Activated T-cell treated with anti-CD3 and anti-CD28 coated beads, Interleukin-2, amount 50 U/mL, for 4 hours (primary cell): ENCODE results near the gene SNED1. TPM values are rescaled to one million over a fixed set of nuclear protein-coding genes. Genes with fewer than 3 reads are reported as not detected.

Experiments
- ATAC-seq, 2 donors: fragments of 200-7000 bp; cut with Tn5 transposase; one replicate each; pipeline ENCODE4 v1.10.0; 2021
- DNase-seq: peaks from one replicate; pipeline ENCODE4 v3.0.0-alpha.2; 2020
- H3K27me3 Mint-ChIP-seq: one replicate; pipeline ENCODE4 v1.8.0; 2021; ENCODE audit warnings: low read depth, mixed read lengths
- H3K36me3 Mint-ChIP-seq: one replicate; pipeline ENCODE4 v1.8.0; 2022; ENCODE audit warnings: mixed read lengths; ENCODE audit not compliant: insufficient read depth
- H3K4me1 Mint-ChIP-seq: one replicate; pipeline ENCODE4 v1.8.0; 2021; ENCODE audit warnings: low read depth, mixed read lengths
- H3K4me3 Mint-ChIP-seq: one replicate; pipeline ENCODE4 v1.8.0; 2021; ENCODE audit warnings: mild to moderate bottlenecking, moderate library complexity, mixed read lengths
- H3K9me3 Mint-ChIP-seq: one replicate; pipeline ENCODE4 v1.8.0; 2021; ENCODE audit warnings: mixed read lengths
- total RNA-seq, 3 donors: library from RNA; stranded (reverse); gene quantifications; one replicate each; pipeline ENCODE4 v1.2.1, GENCODE V29; 2021

Gene SNED1
- total RNA-seq, 3 donors from 2014 or later = 0.53 to 2.1 (median 1.3) TPM

- no peaks in the 10 kb centered on the region for H3K4me1 Mint-ChIP-seq
- peaks cover 5% of the 10 kb centered on the region for H3K27me3 Mint-ChIP-seq
- ATAC-seq = no peak
- no peak overlapping the region for H3K4me3 Mint-ChIP-seq
- no peaks in the 10 kb centered on the region for H3K9me3 Mint-ChIP-seq
- H3K36me3 Mint-ChIP-seq = no peaks in the 10 kb centered on the region
- no peak for DNase-seq
Measured at GRCh38 chr2:240990726-240991377, 7.6 kb upstream of the SNED1 start.

GRCh38 chr2:240991378-240992263, 6.8 kb upstream of the SNED1 start:
- Mint-ChIP-seq H3K36me3 (no peaks in the 10 kb centered on the region), H3K9me3 (no peaks in the 10 kb centered on the region), H3K4me3 (no peak overlapping the region), H3K27me3 (peaks cover 5% of the 10 kb centered on the region), H3K4me1 (no peaks in the 10 kb centered on the region)
- DNase-seq (no peak), ATAC-seq (no peak)

GRCh38 chr2:240992572-240993291, 5.7 kb upstream of the SNED1 start:
- Mint-ChIP-seq H3K9me3 (no peaks in the 10 kb centered on the region), H3K4me3 (no peak overlapping the region), H3K4me1 (peaks cover 6% of the 10 kb centered on the region), H3K36me3 (no peaks in the 10 kb centered on the region), H3K27me3 (peaks cover 15% of the 10 kb centered on the region)
- no peak for DNase-seq
- ATAC-seq = peak in 1 of 2 donors; percentile 53

GRCh38 chr2:240993446-240994170, 4.8 kb upstream of the SNED1 start:
- ATAC-seq = no peak
- Mint-ChIP-seq H3K36me3 (no peaks in the 10 kb centered on the region), H3K4me1 (peaks cover 6% of the 10 kb centered on the region), H3K4me3 (no peak overlapping the region), H3K9me3 (no peaks in the 10 kb centered on the region), H3K27me3 (peaks cover 15% of the 10 kb centered on the region)
- DNase-seq = no peak

- no peaks in the 10 kb centered on the region for H3K9me3 Mint-ChIP-seq
- no peak for ATAC-seq
- DNase-seq = no peak
- H3K4me3 Mint-ChIP-seq = no peak overlapping the region
- H3K36me3 Mint-ChIP-seq = no peaks in the 10 kb centered on the region
- H3K27me3 Mint-ChIP-seq = peaks cover 15% of the 10 kb centered on the region
- peaks cover 6% of the 10 kb centered on the region for H3K4me1 Mint-ChIP-seq
Measured at GRCh38 chr2:240994171-240994896, 4.1 kb upstream of the SNED1 start.

GRCh38 chr2:240995041-240996021, 3.1 kb upstream of the SNED1 start:
- Mint-ChIP-seq H3K36me3 (no peaks in the 10 kb centered on the region), H3K27me3 (peaks cover 25% of the 10 kb centered on the region), H3K4me1 (peaks cover 12% of the 10 kb centered on the region), H3K9me3 (no peaks in the 10 kb centered on the region), H3K4me3 (no peak overlapping the region)
- DNase-seq (no peak), ATAC-seq (no peak)

- Mint-ChIP-seq H3K36me3 (no peaks in the 10 kb centered on the region), H3K9me3 (no peaks in the 10 kb centered on the region), H3K4me1 (peaks cover 12% of the 10 kb centered on the region), H3K4me3 (no peak overlapping the region), H3K27me3 (peaks cover 29% of the 10 kb centered on the region)
- ATAC-seq (no peak), DNase-seq (no peak)
Measured at GRCh38 chr2:240996161-240996833, 2.1 kb upstream of the SNED1 start.

- Mint-ChIP-seq H3K36me3 (no peaks in the 10 kb centered on the region), H3K27me3 (peaks cover 29% of the 10 kb centered on the region), H3K4me3 (no peak overlapping the region), H3K9me3 (no peaks in the 10 kb centered on the region), H3K4me1 (peaks cover 12% of the 10 kb centered on the region)
- DNase-seq (no peak), ATAC-seq (no peak)
Measured at GRCh38 chr2:240996834-240997140, 1.6 kb upstream of the SNED1 start.

GRCh38 chr2:240997141-240997855, 1.1 kb upstream of the SNED1 start:
- no peaks in the 10 kb centered on the region for H3K36me3 Mint-ChIP-seq
- H3K4me3 Mint-ChIP-seq = peak overlapping the region; percentile 50
- peaks cover 29% of the 10 kb centered on the region for H3K27me3 Mint-ChIP-seq
- DNase-seq = no peak
- H3K4me1 Mint-ChIP-seq = peaks cover 12% of the 10 kb centered on the region
- ATAC-seq = no peak
- H3K9me3 Mint-ChIP-seq = no peaks in the 10 kb centered on the region

- H3K27me3 Mint-ChIP-seq = peaks cover 29% of the 10 kb centered on the region
- H3K36me3 Mint-ChIP-seq = peaks cover 3% of the 10 kb centered on the region
- no peak for DNase-seq
- H3K9me3 Mint-ChIP-seq = peaks cover 5% of the 10 kb centered on the region
- no peak overlapping the region for H3K4me3 Mint-ChIP-seq
- peaks cover 12% of the 10 kb centered on the region for H3K4me1 Mint-ChIP-seq
- peak; percentile 44 to 58 for ATAC-seq
Measured at GRCh38 chr2:240998706-240998994, 232 bp downstream of the SNED1 start.

- H3K27me3 Mint-ChIP-seq = peaks cover 29% of the 10 kb centered on the region
- peak overlapping the region; percentile 53 for H3K4me3 Mint-ChIP-seq
- H3K9me3 Mint-ChIP-seq = peaks cover 11% of the 10 kb centered on the region
- ATAC-seq = peak in 1 of 2 donors; percentile 14
- no peak for DNase-seq
- H3K4me1 Mint-ChIP-seq = peaks cover 12% of the 10 kb centered on the region
- peaks cover 6% of the 10 kb centered on the region for H3K36me3 Mint-ChIP-seq
Measured at GRCh38 chr2:240998995-240999791, 775 bp downstream of the SNED1 start.
